Body of pancreas (tissue), 4 donors: ENCODE results near the gene KCTD15. TPM values are rescaled to one million over a fixed set of nuclear protein-coding genes. Genes with fewer than 3 reads are reported as not detected.

Experiments
- ATAC-seq: fragments of 150-250 bp; one replicate; pipeline ENCODE4 v1.9.1; 2016
- DNase-seq, 4 donors: peaks; one replicate each; pipeline ENCODE4 v3.0.0-alpha.2; 2019
- H3K27ac ChIP-seq, 4 donors: fragments of 200-600 bp; sonication (generic); 1 replicate in 3 of 4; 2 replicates in 1 of 4; pipeline versions ENCODE4 v1.5.1 to v1.6.1; 2016 to 2019; ENCODE audit warnings: mild to moderate bottlenecking in 1 of 4, mixed read lengths in 1 of 4, moderate library complexity in 1 of 4
- H3K27me3 ChIP-seq, 2 donors: fragments of 200-600 bp; sonication (generic); one replicate each; pipeline ENCODE4 v1.6.0; 2016; ENCODE audit warnings: mild to moderate bottlenecking in 1 of 2
- H3K36me3 ChIP-seq, 2 donors: fragments of 200-600 bp; sonication (generic); replicated peaks in 1 of 2; 2 replicates each; pipeline ENCODE4 v1.5.1; 2016; ENCODE audit warnings: low read depth in 2 of 2; ENCODE audit not compliant: insufficient read depth in 1 of 2
- H3K4me1 ChIP-seq: fragments of 200-600 bp; sonication (generic); one replicate; pipeline ENCODE4 v1.6.0; 2016
- H3K4me3 ChIP-seq, 2 donors: fragments of 200-600 bp; sonication (generic); 1 replicate in 1 of 2; 2 replicates in 1 of 2; pipeline ENCODE4 v1.5.1; 2016 to 2019
- H3K9me3 ChIP-seq, 3 donors: fragments of 200-600 bp; sonication (generic); 1 replicate in 2 of 3; 2 replicates in 1 of 3; pipeline ENCODE4 v1.5.1; 2016
- CTCF ChIP-seq, 7 experiments: fragments of 450-650 bp in 4 of 7; fragments of 200-600 bp in 3 of 7; sonication (generic) in 3 of 7; IDR thresholded peaks; one replicate each; pipeline ENCODE4 v1.5.1; 2016 to 2019; ENCODE audit warnings: antibody characterized with exemption in 7 of 7
- POLR2A ChIP-seq, 3 donors: fragments of 450-650 bp; IDR thresholded peaks; one replicate each; pipeline ENCODE4 v1.6.1; 2016; ENCODE audit warnings: antibody characterized with exemption in 3 of 3, mild to moderate bottlenecking in 2 of 3
- WGBS, 2 donors: methylation state at CpG; one replicate each; pipeline ENCODE4 v1.1.5; 2017; 5-methylcytosine and 5-hydroxymethylcytosine counted together
- intact Hi-C: fragments of 100-400 bp; cut with DNase I; formaldehyde crosslinking; loops from one replicate; pipeline ENCODE4 v1.15.1; 2023
- total RNA-seq, 2 donors: library from RNA; depleted of rRNA; stranded (reverse); fragments of >200 nt; gene quantifications; one replicate each; pipeline ENCODE4 v1.1.0, GENCODE V29; 2016

KCTD15 gene
- total RNA-seq, 2 donors from 2014 or later = 31.6 to 52.1 TPM

GRCh38 chr19:33752945-33753344 lies 43.7 kb upstream of the KCTD15 start:
- TF ChIP-seq CTCF (IDR thresholded peaks at IDR 0.05) = no peak
- TF ChIP-seq POLR2A (IDR thresholded peaks at IDR 0.05) = no peak
- H3K4me3 ChIP-seq = no peak overlapping the region
- intact Hi-C loops = no loop called here
- H3K4me1 ChIP-seq = no peaks in the 10 kb centered on the region
- H3K27me3 ChIP-seq = no peaks in the 10 kb centered on the region
- ATAC-seq = no peak
- no peak for DNase-seq
- H3K36me3 ChIP-seq = no peaks in the 10 kb centered on the region
- H3K27ac ChIP-seq = no peak overlapping the region
- H3K9me3 ChIP-seq = no peaks in the 10 kb centered on the region
- WGBS, 2 donors = 60 to 78% methylated on average over 6 of the region's 6 CpGs

GRCh38 chr19:33754361-33754760 lies 42.3 kb upstream of the KCTD15 start:
- ATAC-seq = no peak
- 49 to 56% methylated on average over 4 to 7 of the region's 7 CpGs for WGBS, 2 donors
- no peak overlapping the region for H3K27ac ChIP-seq

GRCh38 chr19:33755099-33756035 lies 41.3 kb upstream of the KCTD15 start:
- ATAC-seq (no peak), DNase-seq (no peak)
- no peaks in the 10 kb centered on the region for H3K27me3 ChIP-seq
- 46 to 57% methylated on average over 23 to 26 of the region's 26 CpGs for WGBS, 2 donors
- H3K9me3 ChIP-seq = no peaks in the 10 kb centered on the region
- no peak overlapping the region for H3K27ac ChIP-seq
- H3K36me3 ChIP-seq = no peaks in the 10 kb centered on the region
- H3K4me3 ChIP-seq = no peak overlapping the region
- no peaks in the 10 kb centered on the region for H3K4me1 ChIP-seq
- intact Hi-C loops = no loop called here
- no peak for TF ChIP-seq CTCF (IDR thresholded peaks at IDR 0.05)
- TF ChIP-seq POLR2A (IDR thresholded peaks at IDR 0.05) = no peak

More at GRCh38 chr19:33754361-33754760, 42.3 kb upstream of the KCTD15 start:
- Histone ChIP-seq H3K4me3 (no peak overlapping the region), H3K27me3 (no peaks in the 10 kb centered on the region), H3K4me1 (no peaks in the 10 kb centered on the region), H3K36me3 (no peaks in the 10 kb centered on the region), H3K9me3 (no peaks in the 10 kb centered on the region)
- TF ChIP-seq CTCF (IDR thresholded peaks at IDR 0.05) (no peak), POLR2A (IDR thresholded peaks at IDR 0.05) (no peak)
- intact Hi-C loops = no loop called here
- DNase-seq = no peak

GRCh38 chr19:33756177-33756576 lies 40.5 kb upstream of the KCTD15 start:
- no peak overlapping the region for H3K4me3 ChIP-seq
- intact Hi-C loops = no loop called here
- no peaks in the 10 kb centered on the region for H3K36me3 ChIP-seq
- no peak for DNase-seq
- no peaks in the 10 kb centered on the region for H3K4me1 ChIP-seq
- 67 to 77% methylated on average over 11 of the region's 11 CpGs for WGBS, 2 donors
- H3K9me3 ChIP-seq = no peaks in the 10 kb centered on the region
- H3K27ac ChIP-seq = no peak overlapping the region
- ATAC-seq = no peak
- TF ChIP-seq CTCF (IDR thresholded peaks at IDR 0.05) (no peak), POLR2A (IDR thresholded peaks at IDR 0.05) (no peak)
- no peaks in the 10 kb centered on the region for H3K27me3 ChIP-seq
